ENCODE measurements around the gene KDM3B.
"Not testable (repeated sequence)": the region's sequence is repeated elsewhere in the genome, so short reads cannot be mapped to it uniquely, and the experiment has no call there.

The KDM3B gene

GRCh38 chr5:138352071-138352721 is at the start of gene KDM3B:
Gene KDM3B (plus strand): TSS chr5:138352685. CDS start chr5:138352796, 111 bp downstream.
- peak; percentile 92 for DNase-seq

GRCh38 chr5:138303372-138303771 is 49.1 kb upstream of the KDM3B start:
- peak; percentile 50 for DNase-seq

- peak; percentile 55 for DNase-seq
These were observed 46.7 kb upstream of the KDM3B start for GRCh38 chr5:138305797-138306196.

GRCh38 chr5:138315751-138316278 is 36.7 kb upstream of the KDM3B start:
- no peak for DNase-seq

- no peak for DNase-seq
These were observed 36.1 kb upstream of the KDM3B start for GRCh38 chr5:138316355-138316754.

GRCh38 chr5:138318211-138318610 is 34.3 kb upstream of the KDM3B start:
- DNase-seq = not testable (repeated sequence)

- peak; percentile 59 for DNase-seq
These were observed 21.6 kb upstream of the KDM3B start for GRCh38 chr5:138330813-138331448.

GRCh38 chr5:138331449-138332368 is 20.8 kb upstream of the KDM3B start, which contains the start of gene CDC25C:
Gene CDC25C (minus strand): TSS chr5:138331804. CDS start chr5:138331180, 624 bp downstream.
- DNase-seq = peak; percentile 100

- DNase-seq = no peak
These were observed 17.5 kb upstream of the KDM3B start for GRCh38 chr5:138334867-138335447.

GRCh38 chr5:138336952-138337684 is 15.4 kb upstream of the KDM3B start:
- DNase-seq = peak; percentile 96

GRCh38 chr5:138337685-138338410 is 14.6 kb upstream of the KDM3B start, which contains the start of gene FAM53C:
Gene FAM53C (plus strand): TSS chr5:138338266. CDS start chr5:138341336, 3,070 bp downstream.
- peak; percentile 98 for DNase-seq

- DNase-seq = peak; percentile 57
These were observed 13.9 kb upstream of the KDM3B start for GRCh38 chr5:138338411-138339090.

GRCh38 chr5:138339091-138339456 is 13.4 kb upstream of the KDM3B start:
- DNase-seq = no peak

- DNase-seq = no peak
These were observed 13.0 kb upstream of the KDM3B start for GRCh38 chr5:138339464-138339863.

GRCh38 chr5:138340008-138340407 is 12.5 kb upstream of the KDM3B start:
- DNase-seq = no peak

- no peak for DNase-seq
These were observed 7.4 kb upstream of the KDM3B start for GRCh38 chr5:138344887-138345622.

- no peak for DNase-seq
These were observed 5.6 kb upstream of the KDM3B start for GRCh38 chr5:138346889-138347288.

- no peak for DNase-seq
These were observed 2.5 kb upstream of the KDM3B start for GRCh38 chr5:138349852-138350562.

- DNase-seq = no peak
These were observed 2.0 kb upstream of the KDM3B start for GRCh38 chr5:138350563-138350890.
